ENCODE results near the gene TSC22D2.
A peak's percentile ranks its signal among the peaks of the same experiment; 100 is the strongest.

TSC22D2 gene

GRCh38 chr3:150412561-150413231 is 4.6 kb downstream of the TSC22D2 start:
- peak; percentile 69 to 89 (median 88) for DNase-seq

GRCh38 chr3:150414258-150414657 is 6.2 kb downstream of the TSC22D2 start:
- DNase-seq = peak in 2 of 3 donors; percentile 24 to 52

DNA sequence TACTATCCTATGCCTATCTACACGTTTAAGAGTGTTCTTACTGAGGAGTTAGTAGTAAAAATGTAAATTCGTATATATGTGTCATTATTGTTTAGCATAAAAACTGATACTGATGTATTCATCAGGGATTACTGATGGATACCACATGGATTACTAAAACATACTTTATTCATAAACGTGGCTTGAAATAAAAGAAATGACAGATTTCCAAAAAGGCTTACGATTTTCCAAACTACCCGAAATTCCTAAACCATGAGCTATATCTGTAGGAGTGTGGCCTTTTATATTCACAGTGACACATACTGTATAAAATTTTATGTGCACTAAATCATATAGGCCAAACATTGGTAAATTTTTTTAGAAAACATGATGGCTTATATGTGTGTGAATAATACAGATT is 6.9 kb downstream of the TSC22D2 start:
- no peak for DNase-seq

DNA sequence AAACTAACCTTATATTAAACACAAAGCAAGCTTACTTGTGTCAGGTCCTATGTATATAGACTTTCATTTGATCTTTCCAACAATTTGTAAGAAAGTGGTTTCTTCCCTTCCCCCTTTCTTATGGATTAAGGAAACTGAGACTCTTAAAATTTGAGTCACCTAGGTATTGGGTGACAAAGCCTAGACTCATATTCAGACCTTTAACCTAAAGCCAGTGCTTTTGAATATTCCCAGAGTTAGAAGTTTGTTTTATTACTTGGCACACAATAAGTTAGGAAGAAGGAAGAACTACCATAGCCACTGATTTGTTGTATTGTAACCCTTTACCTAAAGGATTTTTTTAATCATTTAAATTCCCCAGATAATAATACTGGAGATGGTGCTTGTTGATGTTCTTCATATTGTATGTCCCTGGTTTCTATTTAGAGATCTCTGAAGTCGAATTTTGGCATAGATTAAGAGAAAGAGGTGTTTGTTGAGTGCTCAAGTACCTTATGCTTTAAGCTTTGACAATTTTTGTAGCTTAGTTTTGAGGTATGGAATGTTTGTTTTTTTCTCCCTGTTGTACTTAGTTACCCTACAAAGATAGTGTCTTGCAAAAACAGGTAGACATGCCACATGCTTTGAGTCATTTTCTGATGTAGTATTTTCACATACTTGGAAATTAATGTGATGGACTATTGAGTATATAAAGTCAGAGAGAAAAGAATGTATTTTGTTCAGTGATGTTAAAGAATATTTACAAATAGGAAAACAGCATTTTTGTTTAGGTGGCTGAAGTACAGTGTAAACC is 11.2 kb downstream of the TSC22D2 start:
- DNase-seq = no peak

- DNase-seq = no peak
These were observed 11.9 kb downstream of the TSC22D2 start for GRCh38 chr3:150419959-150420358.

DNA sequence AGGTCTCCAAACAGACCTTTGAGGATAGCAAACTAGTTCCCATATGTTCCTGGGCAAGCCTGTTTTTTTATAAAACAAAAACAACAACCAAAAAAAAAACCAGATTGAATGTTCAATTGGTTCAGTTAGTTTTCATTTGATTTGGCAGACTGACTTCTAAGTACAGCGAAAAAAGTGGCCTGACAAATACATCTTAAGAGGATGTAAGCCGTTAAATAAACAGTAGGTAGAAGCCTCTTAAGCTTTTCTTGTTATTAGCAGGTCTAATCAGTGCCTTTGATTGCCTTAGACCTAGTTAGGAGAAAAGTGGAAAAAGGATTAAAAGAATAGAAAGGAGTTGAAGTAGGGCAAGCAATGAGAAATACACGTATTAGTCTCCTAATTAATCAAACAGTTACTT is 13.2 kb downstream of the TSC22D2 start:
- no peak for DNase-seq

DNA sequence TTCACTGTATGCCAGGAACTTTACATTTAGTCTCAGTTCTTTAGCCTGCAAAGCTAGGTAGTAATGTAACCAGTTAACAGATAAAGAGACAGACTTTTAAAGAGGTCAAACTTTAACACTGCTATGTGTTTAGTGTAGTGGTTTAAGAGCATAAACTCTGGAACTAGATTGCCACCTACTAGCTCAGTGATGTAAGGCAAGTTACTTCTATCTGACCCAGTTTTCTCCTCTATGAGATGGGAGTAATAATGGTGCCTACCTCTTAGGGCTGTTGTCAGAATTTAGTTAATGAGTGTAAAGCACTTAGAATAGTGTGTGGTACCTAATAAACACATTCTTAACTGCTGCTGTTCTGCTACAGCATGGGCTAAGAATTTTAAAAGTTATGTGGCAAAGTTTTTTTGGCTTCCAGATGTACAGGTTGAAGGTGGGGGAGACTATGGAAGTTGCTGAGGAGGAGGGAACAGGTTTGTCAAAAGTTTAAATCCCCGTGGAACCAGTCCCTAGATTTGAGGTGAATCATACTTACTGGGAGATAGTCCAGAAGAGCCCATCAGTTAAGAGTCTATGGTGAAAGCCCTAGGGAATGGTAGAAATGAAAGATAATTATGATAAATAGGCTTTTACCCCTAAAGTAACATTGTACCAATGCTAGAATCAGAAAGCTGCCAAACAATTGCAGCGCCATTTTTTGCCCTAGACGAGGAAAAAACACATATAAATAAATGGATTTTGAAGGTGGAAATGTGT is 13.9 kb downstream of the TSC22D2 start:
- DNase-seq = no peak

- DNase-seq = no peak
These were observed 14.8 kb downstream of the TSC22D2 start for GRCh38 chr3:150422907-150423306.

- no peak for DNase-seq
These were observed 15.7 kb downstream of the TSC22D2 start for GRCh38 chr3:150423761-150424160.

DNA sequence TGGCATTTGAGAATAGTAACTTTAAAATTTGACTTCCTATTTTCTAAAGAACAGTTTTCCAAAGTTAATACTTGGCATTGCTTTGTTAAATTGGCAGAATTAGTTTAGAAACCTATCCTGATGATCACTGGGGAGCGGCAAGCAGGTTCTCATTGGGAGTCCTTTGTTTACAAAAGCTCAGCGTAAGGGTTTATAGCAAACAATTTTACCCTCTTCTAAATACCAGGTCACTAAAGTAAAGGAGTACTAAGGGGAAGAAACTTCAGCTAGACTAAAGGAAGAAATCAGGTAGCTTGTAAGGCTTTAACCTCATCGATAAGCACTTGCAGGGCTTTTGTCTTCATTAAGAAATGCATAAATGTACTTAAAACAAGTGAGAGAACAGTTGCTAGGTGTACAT is 18.2 kb downstream of the TSC22D2 start:
- DNase-seq = no peak

DNA sequence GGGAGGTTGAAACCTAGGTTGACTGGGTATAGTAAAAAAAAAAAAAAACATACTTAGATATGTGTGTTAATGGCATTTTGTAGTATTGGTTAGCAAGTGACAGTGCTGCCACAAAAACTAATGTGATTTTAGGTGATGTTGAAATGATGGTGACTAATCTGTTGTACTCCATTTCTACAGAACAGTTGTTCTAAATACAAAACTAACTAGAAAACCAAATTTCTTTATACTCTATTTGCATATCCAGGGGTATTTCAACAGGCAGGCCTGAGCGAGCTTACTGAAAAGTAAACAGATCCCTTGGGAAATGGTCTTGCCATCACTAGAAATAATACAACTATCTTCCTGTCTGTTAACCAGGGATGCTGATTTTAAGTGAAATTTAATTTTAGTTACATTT is 20.5 kb downstream of the TSC22D2 start:
- DNase-seq = peak; percentile 23 to 65 (median 61)

DNA sequence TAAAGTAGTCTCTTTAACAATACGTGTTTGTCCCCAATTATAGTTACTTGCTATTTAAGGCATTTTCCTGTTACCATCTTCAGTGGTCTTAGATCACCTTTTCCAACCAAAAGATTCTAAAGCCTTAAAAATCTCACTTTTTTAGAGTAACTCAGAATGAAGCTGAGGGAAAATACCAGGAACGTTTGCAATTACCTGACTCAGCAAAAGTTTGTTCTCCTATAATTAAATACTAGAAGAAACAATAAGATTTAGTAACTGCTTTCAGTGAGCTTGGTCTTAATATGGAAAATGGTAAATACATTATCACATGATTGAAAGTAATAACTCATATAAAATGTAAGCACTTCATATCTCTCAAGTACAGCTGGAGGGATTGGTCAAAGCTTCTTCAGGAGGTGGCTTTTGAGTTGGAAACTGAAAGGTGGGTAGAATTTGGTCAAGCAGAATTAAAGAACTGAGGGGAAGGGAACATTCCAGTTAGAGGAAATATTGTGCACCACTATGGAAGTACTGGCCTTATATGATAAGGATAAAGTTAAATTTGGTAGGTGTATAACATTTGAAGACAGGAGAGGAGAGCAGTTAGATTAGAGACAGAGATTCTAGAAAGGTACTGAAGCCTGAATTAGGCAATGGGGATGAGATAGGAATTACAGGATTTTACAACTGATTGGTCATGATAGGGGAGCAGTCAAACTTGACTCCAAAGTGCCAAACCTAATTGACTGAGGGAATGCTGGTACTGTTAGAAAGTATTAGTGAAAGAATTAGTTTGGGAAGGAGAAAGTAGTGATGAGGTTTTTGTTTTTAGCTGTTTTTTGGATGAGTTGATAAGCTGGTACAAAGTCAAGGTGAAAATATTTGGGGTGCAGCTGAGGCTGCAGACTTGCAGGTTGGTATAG is 21.9 kb downstream of the TSC22D2 start:
- DNase-seq = no peak

DNA sequence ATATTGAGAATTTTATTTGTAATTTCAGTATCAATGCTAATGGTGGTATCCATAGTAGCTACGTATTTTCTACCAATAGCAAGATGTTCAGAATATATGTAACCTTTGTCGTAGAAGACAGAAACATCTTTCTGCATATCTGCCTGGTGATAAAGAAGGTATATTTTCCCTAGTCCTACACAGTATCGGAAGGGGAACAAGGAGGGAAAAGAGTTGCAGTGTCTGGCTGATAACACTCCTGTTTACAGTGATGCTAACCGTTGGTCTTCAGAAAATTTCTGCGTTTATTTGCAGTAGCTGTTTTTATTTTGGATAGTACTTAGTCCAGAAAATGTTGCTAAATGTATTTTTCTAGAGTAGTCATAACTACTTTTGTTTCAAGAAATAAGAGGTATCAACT is 25.2 kb downstream of the TSC22D2 start:
- DNase-seq = no peak

DNA sequence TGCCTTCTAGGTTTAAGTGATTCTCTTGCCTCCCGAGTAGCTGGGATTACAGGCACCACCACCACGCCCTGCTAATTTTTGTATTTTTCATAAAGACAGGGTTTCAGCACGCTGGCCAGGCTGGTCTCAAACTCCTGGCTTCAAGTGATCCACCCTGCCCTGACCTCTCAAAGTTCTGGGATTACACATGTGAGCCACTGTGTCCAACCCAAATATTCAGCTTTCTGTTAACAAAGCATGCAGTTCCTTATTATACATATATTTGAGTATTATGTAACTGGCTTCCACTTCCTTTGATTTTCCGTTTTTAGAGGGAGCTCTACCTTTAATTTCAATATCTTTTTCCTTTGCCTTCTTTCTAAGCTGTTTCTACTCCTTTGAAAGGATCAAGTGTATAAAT is 26.1 kb downstream of the TSC22D2 start:
- no peak for DNase-seq

- no peak for DNase-seq
These were observed 28.1 kb downstream of the TSC22D2 start for GRCh38 chr3:150436161-150436560.

GRCh38 chr3:150439657-150440056 is 31.6 kb downstream of the TSC22D2 start:
- DNase-seq = no peak

DNA sequence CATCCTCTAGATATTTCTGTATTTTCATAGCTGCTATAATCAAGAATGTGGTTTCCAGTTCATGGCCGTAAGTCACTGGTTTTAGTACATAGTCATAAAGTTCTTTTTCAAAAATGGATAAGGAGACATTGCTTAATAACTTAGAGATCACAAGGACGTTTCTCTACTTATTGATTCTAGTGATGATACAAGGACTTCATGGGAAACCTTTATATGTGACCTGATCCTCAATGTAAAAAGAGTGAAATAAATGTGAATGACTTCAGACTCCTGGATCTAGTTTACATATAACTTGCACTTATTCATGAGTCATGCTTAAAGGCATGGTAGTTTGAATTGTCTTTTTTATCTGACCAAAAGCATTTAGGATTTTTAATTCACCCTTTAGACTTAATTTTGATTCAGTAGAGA is 35.2 kb downstream of the TSC22D2 start:
- no peak for DNase-seq

DNA sequence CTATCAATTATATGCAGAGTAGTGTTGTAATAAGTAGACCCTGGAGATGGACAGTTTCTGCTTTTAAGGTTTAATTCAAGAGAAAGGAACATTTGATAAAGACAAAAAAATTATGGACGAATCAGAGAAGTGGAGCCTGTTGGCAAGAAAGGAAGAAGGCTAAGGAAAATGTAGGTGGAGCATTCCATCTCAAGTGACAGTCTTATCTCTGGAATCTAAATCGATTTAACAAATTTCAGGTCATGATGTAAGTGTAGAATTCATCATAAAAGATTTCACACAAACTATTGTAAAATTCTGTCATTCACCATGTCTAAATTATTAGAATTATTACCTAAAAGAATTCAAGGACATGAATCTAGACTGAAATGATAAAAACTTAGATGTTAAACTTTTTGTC is 36.3 kb downstream of the TSC22D2 start:
- no peak for DNase-seq

GRCh38 chr3:150446470-150446977 is 38.4 kb downstream of the TSC22D2 start:
- no peak for DNase-seq

DNA sequence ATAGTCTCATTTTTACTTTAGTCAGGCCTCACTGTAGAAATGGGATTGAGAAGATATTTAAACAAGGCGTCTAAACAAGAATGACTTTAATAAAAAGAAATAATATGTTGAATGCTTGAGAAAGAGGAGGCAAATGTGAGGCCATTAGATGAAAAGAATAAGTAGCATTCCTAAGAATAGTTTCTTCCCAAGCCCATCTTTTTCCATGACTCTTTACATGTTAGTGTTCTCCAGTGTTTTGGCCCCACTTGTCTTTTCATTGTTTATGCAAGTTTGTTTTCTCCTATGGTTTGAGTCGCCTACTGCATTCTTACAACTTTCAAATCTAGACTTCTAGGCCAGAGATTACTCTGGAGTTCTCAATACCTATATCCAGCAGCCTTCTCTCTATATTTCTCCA is 39.0 kb downstream of the TSC22D2 start:
- no peak for DNase-seq

GRCh38 chr3:150447631-150448465 is 39.8 kb downstream of the TSC22D2 start:
- DNase-seq = no peak

All from suppressor macrophage treated with lipopolysaccharide for 1 hour (primary cell).